Coronary artery (tissue), 2 donors: ENCODE results near the gene RNPEPL1.

Source experiments
- DNase-seq: peaks from one replicate; pipeline ENCODE4 v3.0.0-alpha.2; 2017; ENCODE audit warnings: low spot score
- H3K27ac ChIP-seq, 2 donors: fragments of 200-600 bp; sonication (generic); one replicate each; pipeline ENCODE4 v1.5.1; 2016 to 2019
- H3K4me3 ChIP-seq: fragments of 200-600 bp; sonication (generic); 2 replicates; pipeline ENCODE4 v1.5.1; 2016; ENCODE audit warnings: mild to moderate bottlenecking, moderate library complexity
- CTCF ChIP-seq: fragments of 200-600 bp; sonication (generic); IDR thresholded peaks from one replicate; pipeline ENCODE4 v1.5.1; 2019; ENCODE audit warnings: antibody characterized with exemption

Gene RNPEPL1

GRCh38 chr2:240539906-240540305, 28.4 kb upstream of the RNPEPL1 start:
- H3K27ac ChIP-seq, result no peak overlapping the region
- no peak for TF ChIP-seq CTCF
- DNase-seq, result no peak
- H3K4me3 ChIP-seq, result no peak overlapping the region

DNA sequence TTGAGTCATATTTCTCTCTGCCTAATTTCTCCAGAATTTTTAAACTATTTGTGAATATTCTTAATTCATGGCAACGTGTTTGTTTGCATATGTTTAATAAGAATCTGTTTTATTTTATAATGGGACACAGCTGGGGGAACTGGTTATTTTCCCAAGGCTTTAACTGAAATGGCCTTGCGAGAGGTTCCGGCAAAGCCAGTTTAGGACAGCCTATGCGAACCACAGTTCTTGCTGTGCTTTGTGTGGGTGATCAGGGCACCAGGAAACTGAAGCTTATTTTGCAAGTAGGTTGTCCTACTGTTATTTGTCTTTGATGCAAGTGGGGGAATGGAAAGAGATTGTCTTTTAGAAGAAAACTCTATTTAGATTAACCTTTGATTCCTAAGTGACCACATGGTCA, 17.0 kb upstream of the RNPEPL1 start:
- Histone ChIP-seq H3K4me3 (no peak overlapping the region), H3K27ac (no peak overlapping the region)
- no peak for TF ChIP-seq CTCF
- no peak for DNase-seq

GRCh38 chr2:240551811-240552210, 16.5 kb upstream of the RNPEPL1 start:
- TF ChIP-seq CTCF, result no peak
- Histone ChIP-seq H3K27ac (no peak overlapping the region), H3K4me3 (no peak overlapping the region)
- no peak for DNase-seq

DNA sequence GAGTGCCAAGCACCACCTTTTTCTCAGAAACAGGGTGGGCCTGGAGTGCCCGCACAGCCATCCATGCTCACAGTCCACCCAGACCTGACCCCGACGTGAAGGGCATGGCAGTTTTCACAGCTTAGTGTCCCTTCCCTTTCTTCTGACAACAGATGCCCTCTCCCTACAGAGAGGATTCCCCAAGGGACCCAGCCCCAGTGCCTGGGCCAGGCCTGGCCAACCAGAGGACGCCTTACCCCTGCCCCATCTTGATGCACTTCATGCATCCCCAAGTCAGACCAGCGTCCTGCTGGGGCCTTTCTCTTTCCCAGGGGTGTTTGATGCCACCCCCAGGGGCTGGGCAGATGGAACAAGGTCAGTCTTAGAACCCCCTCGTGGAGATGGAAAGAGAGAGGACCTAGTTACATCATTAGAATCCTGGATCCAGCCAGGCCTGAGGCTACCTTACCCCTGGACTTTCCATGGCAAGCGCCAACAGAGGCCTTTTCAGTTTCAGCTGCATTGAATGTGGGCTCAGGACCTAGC, 14.3 kb upstream of the RNPEPL1 start:
- TF ChIP-seq CTCF, result no peak
- no peak overlapping the region for H3K4me3 ChIP-seq
- H3K27ac ChIP-seq, result no peak overlapping the region
- no peak for DNase-seq

- Histone ChIP-seq H3K27ac (no peak overlapping the region), H3K4me3 (no peak overlapping the region)
- no peak for DNase-seq
- TF ChIP-seq CTCF, result no peak
These were observed 13.4 kb upstream of the RNPEPL1 start for GRCh38 chr2:240554767-240555493.

- DNase-seq, result no peak
- Histone ChIP-seq H3K4me3 (no peak overlapping the region), H3K27ac (no peak overlapping the region)
- TF ChIP-seq CTCF, result no peak
These were observed 12.6 kb upstream of the RNPEPL1 start for GRCh38 chr2:240555541-240556250.
